K562 (cell line): ENCODE data around the gene ASCC2. TPM values are rescaled to one million over a fixed set of nuclear protein-coding genes. Genes with fewer than 3 reads are reported as not detected.

Experiments used
- ATAC-seq: fragments of 200-7000 bp; cut with Tn5 transposase; 3 replicates; pipeline ENCODE4 v1.9.1; 2020; ENCODE audit warnings: moderate library complexity
- BruUV-seq: library from RNA; stranded (reverse); fragments of 400-500 nt; replicated peaks from 2 replicates; lab custom pipeline; 2021; lab: Mats Ljungman, UMichigan
- CTCF ChIA-PET: fragments of 300-600 bp; formaldehyde crosslinking; extraction: SDS; loops from one replicate; lab custom pipeline; 2021; ENCODE audit warnings: low intra/inter-chr PET ratio; lab: Yijun Ruan, JAX
- POLR2A ChIA-PET: fragments of 300-600, 350-650 bp; sonication (Branson Sonifier 250); formaldehyde crosslinking; extraction: SDS; loops from one replicate; lab custom pipeline; 2021; ENCODE audit warnings: antibody characterized with exemption, inconsistent platforms; lab: Yijun Ruan, JAX
- DNase-seq, 4 experiments: peaks; one replicate each; pipeline versions ENCODE4 v3.0.0 to v3.0.0-alpha.2; 2011 to 2018; ENCODE audit warnings: low spot score in 3 of 4, mixed read lengths in 3 of 4; ENCODE audit errors: extremely low read depth in 1 of 4
- FAIRE-seq: peaks from 2 replicates; lab custom pipeline; 2011; peaks lifted over from hg19 to GRCh38; lab: Jason Lieb, UNC
- H2AFZ ChIP-seq: 2 replicates; pipeline ENCODE4 v1.6.0; 2011; ENCODE audit warnings: low read depth, low read length, control low read depth, inconsistent platforms
- H3K27ac ChIP-seq: fragments of 200-600 bp; 3 replicates; pipeline ENCODE4 v1.8.0; 2011; ENCODE audit warnings: low read depth, mild to moderate bottlenecking, control low read depth, inconsistent platforms, low read length, moderate library complexity, mixed read lengths; ENCODE audit errors: extremely low read depth
- H3K27me3 ChIP-seq, 2 experiments: fragments of 300-600 bp in 1 of 2; 2 replicates in 1 of 2; 3 replicates in 1 of 2; pipeline versions ENCODE4 v1.6.0 to v1.8.0; 2011; ENCODE audit warnings: inconsistent platforms in 2 of 2, low read length in 2 of 2, mild to moderate bottlenecking in 1 of 2, mixed read lengths in 1 of 2, moderate library complexity in 1 of 2; ENCODE audit not compliant: control insufficient read depth in 2 of 2, insufficient read depth in 2 of 2
- H3K36me3 ChIP-seq: fragments of 300-600 bp; 3 replicates; pipeline ENCODE4 v1.8.0; 2011; ENCODE audit warnings: mild to moderate bottlenecking, low read length, inconsistent platforms; ENCODE audit not compliant: control insufficient read depth, insufficient read depth
- H3K4me1 ChIP-seq, 2 experiments: fragments of 200-600 bp in 1 of 2; replicated peaks in 1 of 2; 2 replicates in 1 of 2; 3 replicates in 1 of 2; pipeline versions ENCODE4 v1.5.1 to v1.8.0; 2011; ENCODE audit warnings: inconsistent platforms in 2 of 2, low read length in 2 of 2, mild to moderate bottlenecking in 1 of 2, mixed read lengths in 1 of 2, moderate library complexity in 1 of 2; ENCODE audit not compliant: control insufficient read depth in 2 of 2, insufficient read depth in 2 of 2
- H3K4me2 ChIP-seq: 2 replicates; pipeline ENCODE4 v1.6.1; 2011; ENCODE audit warnings: low read length, control low read depth, inconsistent platforms, mixed read lengths; ENCODE audit not compliant: insufficient read depth
- H3K4me3 ChIP-seq: fragments of 200-600 bp; sonication (generic), shearing (Covaris generic); 2 replicates; pipeline ENCODE4 v1.5.1; 2016; ENCODE audit warnings: control low read depth, inconsistent platforms
- H3K79me2 ChIP-seq: fragments of 200-600 bp; 3 replicates; pipeline ENCODE4 v1.8.0; 2011; ENCODE audit warnings: low read length, inconsistent platforms; ENCODE audit not compliant: control insufficient read depth, insufficient read depth
- H3K9ac ChIP-seq, 2 experiments: 2 replicates each; pipeline versions ENCODE4 v1.6.0 to v1.6.1; 2011; ENCODE audit warnings: low read depth in 2 of 2, low read length in 2 of 2, control low read depth in 1 of 2, inconsistent platforms in 1 of 2, mild to moderate bottlenecking in 1 of 2, mixed read lengths in 1 of 2; ENCODE audit not compliant: insufficient read depth in 1 of 2
- H3K9me1 ChIP-seq: one replicate; pipeline ENCODE4 v1.6.0; 2011; ENCODE audit warnings: inconsistent platforms, mild to moderate bottlenecking, low read length, moderate library complexity; ENCODE audit not compliant: control insufficient read depth, insufficient read depth
- H3K9me3 ChIP-seq: replicated peaks from 2 replicates; pipeline ENCODE4 v1.5.1; 2011; ENCODE audit warnings: low read depth, low read length, inconsistent platforms; ENCODE audit not compliant: control insufficient read depth, insufficient read depth
- H4K20me1 ChIP-seq: replicated peaks from 2 replicates; pipeline ENCODE4 v1.6.1; 2011; ENCODE audit warnings: low read length, inconsistent platforms, mixed read lengths; ENCODE audit not compliant: control insufficient read depth, insufficient read depth
- ATF1 ChIP-seq, 2 experiments: fragments of 450-650 bp in 1 of 2; IDR thresholded peaks; 2 replicates each; pipeline ENCODE4 v1.6.1; 2016; ENCODE audit warnings: missing compliant biosample characterization in 1 of 2, missing genetic modification characterization in 1 of 2
- BRD4 ChIP-seq: fragments of 200-600 bp; sonication (generic); IDR thresholded peaks from 2 replicates; pipeline ENCODE4 v1.6.1; 2017; ENCODE audit warnings: inconsistent platforms
- IRF9 ChIP-seq: fragments of 450-650 bp; IDR thresholded peaks from 2 replicates; pipeline ENCODE4 v1.6.1; 2016; ENCODE audit warnings: missing biosample characterization, missing genetic modification characterization
- MCM5 ChIP-seq: fragments of 450-650 bp; IDR thresholded peaks from 2 replicates; pipeline ENCODE4 v1.6.1; 2016; ENCODE audit warnings: low read depth
- NONO ChIP-seq, 2 experiments: fragments of 200-400 bp in 1 of 2; fragments of 450-650 bp in 1 of 2; formaldehyde crosslinking in 1 of 2; IDR thresholded peaks; 2 replicates each; pipeline ENCODE4 v1.6.1; 2017; ENCODE audit warnings: low read depth in 2 of 2, mild to moderate bottlenecking in 2 of 2, moderate library complexity in 2 of 2, low read length in 1 of 2
- SMC3 ChIP-seq: conservative IDR thresholded peaks from 2 replicates; pipeline ENCODE4 v1.6.1; 2011; ENCODE audit warnings: low read depth, low read length, improper control_type of control experiment; ENCODE audit not compliant: insufficient read depth
- TAF7 ChIP-seq: fragments of 450-650 bp; IDR thresholded peaks from 2 replicates; pipeline ENCODE4 v1.6.1; 2016; ENCODE audit warnings: missing genetic modification characterization, missing compliant biosample characterization
- ZNF707 ChIP-seq: fragments of 250-450 bp; sonication (Bioruptor Pico); conservative IDR thresholded peaks from 2 replicates; pipeline ENCODE4 v1.8.0; 2022; ENCODE audit warnings: inconsistent platforms, mild to moderate bottlenecking, moderate library complexity
- WGBS: fragments of 100-300 bp; shearing (Covaris generic); methylation state at CpG from one replicate; pipeline ENCODE4 v1.1.6; 2016; ENCODE audit warnings: low coverage, mixed read lengths; ENCODE audit not compliant: insufficient coverage; ENCODE audit errors: missing lambda C conversion rate; 5-methylcytosine and 5-hydroxymethylcytosine counted together
- in situ Hi-C: fragments of 300-500 bp; cut with MboI; formaldehyde crosslinking; loops from 4 replicates; pipeline ENCODE4 v1.15.0; 2018; ENCODE audit warnings: inconsistent platforms, mixed read lengths
- intact Hi-C: fragments of 100-400 bp; cut with micrococcal nuclease; formaldehyde crosslinking; loops from 2 replicates; pipeline ENCODE4 v1.14.2; 2022
- polyA plus RNA-seq, 8 experiments: library from polyadenylated mRNA; depleted of rRNA in 4 of 8; stranded (reverse) in 5 of 8; unstranded in 3 of 8; fragments of >200 nt; fragmentation: Nextera tagmentation in 2 of 8; fragmentation: Illumina TruSeq in 1 of 8; extraction: Ambion mirVana in 2 of 8; extraction: Trizol in 1 of 8; gene quantifications; 2 replicates each; pipeline versions ENCODE4 v1.2.1 to v1.2.3, GENCODE V29; 2011 to 2014; ENCODE audit warnings: inconsistent platforms in 1 of 8, missing spikeins in 1 of 8
- total RNA-seq, 7 experiments: library from RNA; depleted of rRNA in 6 of 7; stranded (reverse); fragments of >200 nt in 6 of 7; fragmentation: Illumina TruSeq in 2 of 7; extraction: Trizol in 2 of 7; gene quantifications; 2 replicates each; pipeline versions ENCODE4 v1.2.1 to v1.2.3, GENCODE V29; 2011 to 2021; ENCODE audit warnings: low replicate concordance in 1 of 7

ASCC2 gene
- total and polyA plus RNA-seq, 9 of the 15 experiments (the other 6 are each of a cell fraction or from before 2014, with no cell fraction given), result 4.0 to 46.7 (median 26.8) TPM

GRCh38 chr22:29786031-29786430 is 52.0 kb downstream of the ASCC2 start (continued):
- TF ChIP-seq ZNF707 (CRISPR knock-in tag), result no peak

GRCh38 chr22:29784451-29785361 is 53.4 kb downstream of the ASCC2 start:
- Histone ChIP-seq H3K27ac (no peak overlapping the region), H4K20me1 (no peaks in the 10 kb centered on the region), H3K36me3 (peaks cover 17% of the 10 kb centered on the region; the same call in 1 of the 3 replicates), H3K4me2 (no peak overlapping the region), H3K79me2 (no peaks in the 10 kb centered on the region), H3K27me3 (no peaks in the 10 kb centered on the region), H2AFZ (no peak overlapping the region), H3K9me1 (no peaks in the 10 kb centered on the region), H3K4me1 (peaks cover 13 to 18% of the 10 kb centered on the region in 2 experiments), H3K9me3 (no peaks in the 10 kb centered on the region), H3K4me3 (no peak overlapping the region), H3K9ac (peak overlapping the region in 1 of 2 experiments; percentile 68; a peak in 2 of 4 replicates)
- CTCF ChIA-PET, result no interaction called here
- TF ChIP-seq NONO (IDR thresholded peaks at IDR 0.05; ENCODE audit: low read depth in 2 of 2, low read length in 1 of 2) (no peak), ATF1 (CRISPR knock-in tag; IDR thresholded peaks at IDR 0.05) (no peak), ATF1 (tag; IDR thresholded peaks at IDR 0.05) (no peak), SMC3 (no peak), MCM5 (no peak), BRD4 (no peak), TAF7 (tag) (no peak), IRF9 (tag) (no peak)
- POLR2A ChIA-PET, result interaction anchor here (0.6 kb wide), 1 partner anchor 29 kb away, joined by 3 read pairs; no protein-coding TSS in a partner anchor
- FAIRE-seq, result no peak
- no peak for DNase-seq
- ATAC-seq, result no peak
- no TSS peak for BruUV-seq
- intact Hi-C loops, result no loop called here
- WGBS, result 32% methylated on average over 5 of the region's 9 CpGs
- in situ Hi-C loops, result no loop called here
